NCI-H1092 treated with DMSO at 0.1 percent for 48 hours (cell line): ENCODE data around the gene ZSWIM6.

Experiments used
- DNase-seq: peaks from one replicate; lab custom pipeline; 2025; lab: John Stamatoyannopoulos, UW

ZSWIM6 gene

DNA sequence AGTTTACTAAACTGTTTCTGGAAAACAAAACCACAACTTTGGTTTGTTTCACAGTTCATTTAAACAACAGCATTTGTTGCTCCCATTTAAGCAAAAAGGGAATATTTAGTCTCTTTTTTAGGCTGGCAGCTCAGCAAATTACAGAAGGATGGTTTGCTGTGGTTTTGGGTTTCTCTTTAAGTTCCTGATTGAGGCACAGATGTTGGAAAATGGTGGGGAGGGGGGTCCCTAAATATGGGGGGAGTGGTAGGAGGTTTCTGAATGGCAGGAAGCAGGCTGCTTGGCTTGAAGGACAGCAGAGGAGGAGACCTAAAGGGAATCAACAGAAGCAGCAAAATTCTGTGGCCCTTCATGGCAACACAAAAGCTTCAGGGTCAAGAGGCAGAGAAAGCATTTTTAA lies 263.4 kb downstream of the ZSWIM6 start:
- no peak for DNase-seq
